Measurements from ENCODE around the gene EPDR1. TPM values are rescaled to one million over a fixed set of nuclear protein-coding genes. Genes with fewer than 3 reads are reported as not detected.

EPDR1 gene
- total and polyA plus RNA-seq, 2 of the 4 experiments (the other 2 are of a cell fraction) = under 0.01 to 0.09 TPM

DNA sequence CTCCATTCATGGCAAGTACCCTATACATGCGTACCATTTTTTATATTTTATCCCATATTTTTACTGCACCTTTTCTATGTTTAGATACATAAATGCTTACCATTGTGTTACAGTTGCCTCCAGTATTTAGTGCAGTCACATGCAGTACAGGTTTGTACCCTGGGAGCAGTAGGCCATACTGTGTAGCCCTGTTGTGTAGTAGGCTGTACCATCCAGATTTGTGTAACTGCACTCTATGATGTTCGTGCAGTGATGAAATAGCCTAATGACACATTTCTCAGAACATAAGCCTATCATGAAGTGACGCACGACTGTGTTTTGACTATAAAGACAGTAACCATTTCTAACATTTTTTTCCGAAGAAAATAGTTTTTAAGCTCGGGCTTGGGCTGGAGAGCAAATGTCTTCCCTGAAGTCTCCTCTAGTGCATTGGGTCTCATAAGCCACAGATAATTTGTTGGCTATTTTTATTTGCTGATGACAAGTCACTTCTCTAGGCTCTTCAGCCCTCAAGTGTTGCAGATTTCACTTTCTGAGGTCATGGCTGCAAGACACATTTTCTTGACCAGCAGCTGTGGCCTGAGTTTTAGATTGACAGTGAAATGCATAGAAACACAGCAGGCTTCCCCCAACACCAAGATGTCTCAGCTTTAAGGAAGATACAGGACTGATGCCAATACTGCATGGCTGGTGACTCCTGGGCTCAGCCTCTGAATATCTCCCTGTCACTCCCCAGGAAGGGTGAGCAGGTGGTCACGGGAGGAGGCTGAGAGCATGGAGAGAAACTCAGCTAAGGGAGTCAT lies 26.9 kb downstream of the EPDR1 start:
- no peaks in the 10 kb centered on the region for H3K79me1 ChIP-seq (ENCODE audit: low read depth in 1 of 2, low read length in 2 of 2)
- ChIA-PET CTCF (no interaction called here), POLR2A (ENCODE audit: unreplicated experiment) (no interaction called here)
- no peak overlapping the region for H2AK9ac ChIP-seq (replicated peaks; ENCODE audit: low read depth, low read length, poor library complexity)
- no peak overlapping the region for H3K4me2 ChIP-seq (ENCODE audit: low read depth, low read length)
- H2BK120ac ChIP-seq (ENCODE audit: low read depth, low read length) = no peak overlapping the region
- no peak overlapping the region for H3K9ac ChIP-seq (ENCODE audit: low read depth, low read length)
- no peaks in the 10 kb centered on the region for H3K27me3 ChIP-seq (ENCODE audit: control insufficient read depth, insufficient read depth, low read length)
- BruUV-seq (replicated peaks) = no TSS peak
- H2BK15ac ChIP-seq (ENCODE audit: low read depth, low read length) = no peak overlapping the region
- H3K56ac ChIP-seq (ENCODE audit: extremely low read depth, insufficient read depth, low read length) = no peak overlapping the region
- no peak overlapping the region for H3K27ac ChIP-seq (ENCODE audit: insufficient read depth, low read length)
- H4K20me1 ChIP-seq (ENCODE audit: insufficient read depth, low read length) = no peaks in the 10 kb centered on the region
- DNase-seq (no peak), ATAC-seq (ENCODE audit: low read depth) (no peak)
- H4K8ac ChIP-seq (ENCODE audit: low read depth in 2 of 2, low read length in 2 of 2) = no peak overlapping the region
- H2AFZ ChIP-seq (replicated peaks; ENCODE audit: low read length, poor library complexity) = no peak overlapping the region
- intact Hi-C loops (cut with micrococcal nuclease) = no loop called here
- H3K4me1 ChIP-seq (ENCODE audit: control insufficient read depth, insufficient read depth, low read length) = no peaks in the 10 kb centered on the region
- in situ Hi-C loops (cut with MboI; ENCODE audit: low sequenced_read_pairs) = no loop called here
- H3K36me3 ChIP-seq (ENCODE audit: control insufficient read depth, insufficient read depth, low read length) = no peaks in the 10 kb centered on the region
- no peak overlapping the region for H2BK20ac ChIP-seq (ENCODE audit: low read depth, low read length)
- no peak overlapping the region for H3K23ac ChIP-seq (ENCODE audit: low read depth, low read length)
- H3K4ac ChIP-seq (ENCODE audit: low read depth, low read length) = no peak overlapping the region
- TF ChIP-seq MAFK (IDR thresholded peaks at IDR 0.05; ENCODE audit: low read depth, low read length) (no peak), FOS (IDR thresholded peaks at IDR 0.05; ENCODE audit: low read depth, low read length) (no peak), MXI1 (IDR thresholded peaks at IDR 0.05; ENCODE audit: borderline replicate concordance, low read depth, low read length) (no peak), CEBPB (IDR thresholded peaks at IDR 0.05; ENCODE audit: low read depth, low read length) (no peak), CHD1 (IDR thresholded peaks at IDR 0.05; ENCODE audit: low read depth, low read length) (no peak), BHLHE40 (IDR thresholded peaks at IDR 0.05; ENCODE audit: low read depth, low read length) (no peak), POLR2A (IDR thresholded peaks at IDR 0.05; ENCODE audit: low read depth, low read length) (no peak), RCOR1 (IDR thresholded peaks at IDR 0.05; ENCODE audit: insufficient replicate concordance, low read length) (no peak), NFE2L2 (IDR thresholded peaks at IDR 0.05; ENCODE audit: low read depth, low read length) (no peak), RAD21 (IDR thresholded peaks at IDR 0.05; ENCODE audit: low read length) (no peak), RFX5 (IDR thresholded peaks at IDR 0.05; ENCODE audit: low read depth, low read length) (no peak), MAZ (IDR thresholded peaks at IDR 0.05; ENCODE audit: borderline replicate concordance, low read depth, low read length) (no peak)
- TF ChIP-seq, protein P1, sequence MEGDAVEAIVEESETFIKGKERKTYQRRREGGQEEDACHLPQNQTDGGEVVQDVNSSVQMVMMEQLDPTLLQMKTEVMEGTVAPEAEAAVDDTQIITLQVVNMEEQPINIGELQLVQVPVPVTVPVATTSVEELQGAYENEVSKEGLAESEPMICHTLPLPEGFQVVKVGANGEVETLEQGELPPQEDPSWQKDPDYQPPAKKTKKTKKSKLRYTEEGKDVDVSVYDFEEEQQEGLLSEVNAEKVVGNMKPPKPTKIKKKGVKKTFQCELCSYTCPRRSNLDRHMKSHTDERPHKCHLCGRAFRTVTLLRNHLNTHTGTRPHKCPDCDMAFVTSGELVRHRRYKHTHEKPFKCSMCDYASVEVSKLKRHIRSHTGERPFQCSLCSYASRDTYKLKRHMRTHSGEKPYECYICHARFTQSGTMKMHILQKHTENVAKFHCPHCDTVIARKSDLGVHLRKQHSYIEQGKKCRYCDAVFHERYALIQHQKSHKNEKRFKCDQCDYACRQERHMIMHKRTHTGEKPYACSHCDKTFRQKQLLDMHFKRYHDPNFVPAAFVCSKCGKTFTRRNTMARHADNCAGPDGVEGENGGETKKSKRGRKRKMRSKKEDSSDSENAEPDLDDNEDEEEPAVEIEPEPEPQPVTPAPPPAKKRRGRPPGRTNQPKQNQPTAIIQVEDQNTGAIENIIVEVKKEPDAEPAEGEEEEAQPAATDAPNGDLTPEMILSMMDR (conservative IDR thresholded peaks at IDR 0.05; ENCODE audit: low read depth, low read length) = no peak
- TF ChIP-seq, protein P2, sequence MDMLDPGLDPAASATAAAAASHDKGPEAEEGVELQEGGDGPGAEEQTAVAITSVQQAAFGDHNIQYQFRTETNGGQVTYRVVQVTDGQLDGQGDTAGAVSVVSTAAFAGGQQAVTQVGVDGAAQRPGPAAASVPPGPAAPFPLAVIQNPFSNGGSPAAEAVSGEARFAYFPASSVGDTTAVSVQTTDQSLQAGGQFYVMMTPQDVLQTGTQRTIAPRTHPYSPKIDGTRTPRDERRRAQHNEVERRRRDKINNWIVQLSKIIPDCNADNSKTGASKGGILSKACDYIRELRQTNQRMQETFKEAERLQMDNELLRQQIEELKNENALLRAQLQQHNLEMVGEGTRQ (IDR thresholded peaks at IDR 0.05; ENCODE audit: low read depth, low read length) = no peak
- TF ChIP-seq, protein P3, sequence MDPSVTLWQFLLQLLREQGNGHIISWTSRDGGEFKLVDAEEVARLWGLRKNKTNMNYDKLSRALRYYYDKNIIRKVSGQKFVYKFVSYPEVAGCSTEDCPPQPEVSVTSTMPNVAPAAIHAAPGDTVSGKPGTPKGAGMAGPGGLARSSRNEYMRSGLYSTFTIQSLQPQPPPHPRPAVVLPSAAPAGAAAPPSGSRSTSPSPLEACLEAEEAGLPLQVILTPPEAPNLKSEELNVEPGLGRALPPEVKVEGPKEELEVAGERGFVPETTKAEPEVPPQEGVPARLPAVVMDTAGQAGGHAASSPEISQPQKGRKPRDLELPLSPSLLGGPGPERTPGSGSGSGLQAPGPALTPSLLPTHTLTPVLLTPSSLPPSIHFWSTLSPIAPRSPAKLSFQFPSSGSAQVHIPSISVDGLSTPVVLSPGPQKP (IDR thresholded peaks at IDR 0.05; ENCODE audit: borderline replicate concordance, low read depth, low read length) = no peak
- H4K91ac ChIP-seq (ENCODE audit: insufficient read depth, low read depth, low read length) = no peak overlapping the region
- no peak overlapping the region for H2BK5ac ChIP-seq (ENCODE audit: low read depth, low read length, poor library complexity, severe bottlenecking)
- peaks cover 15% of the 10 kb centered on the region for H3K9me3 ChIP-seq (ENCODE audit: control insufficient read depth, insufficient read depth, low read length)
- no peak overlapping the region for H4K5ac ChIP-seq (ENCODE audit: low read depth, low read length)
- no peak overlapping the region for H3K4me3 ChIP-seq (ENCODE audit: insufficient read depth, low read depth, low read length)
- dilution Hi-C loops (cut with HindIII; ENCODE audit: low sequenced_read_pairs, unreplicated experiment) = no loop called here
- no peaks in the 10 kb centered on the region for H3K9me1 ChIP-seq (ENCODE audit: insufficient read depth, low read length)
- no peak overlapping the region for H3K14ac ChIP-seq (replicated peaks; ENCODE audit: low read depth, low read length)
- H2AK5ac ChIP-seq (ENCODE audit: low read depth, low read length) = no peak overlapping the region
- WGBS, 2 experiments (ENCODE audit: extremely low coverage in 2 of 2, insufficient read length in 1 of 2) = no CpG with 5 or more reads among the region's 7 CpGs
- H3K18ac ChIP-seq (ENCODE audit: low read depth, low read length) = no peak overlapping the region
